DND-41 (cell line): ENCODE results near the gene ARPC1B.
A peak's percentile ranks its signal among the peaks of the same experiment; 100 is the strongest.

ENCODE experiments used
- ATAC-seq: fragments of 200-7000 bp; cut with Tn5 transposase; 3 replicates; pipeline ENCODE4 v1.9.1; 2021; ENCODE audit warnings: low read depth; ENCODE audit not compliant: insufficient read depth
- DNase-seq: peaks from one replicate; pipeline ENCODE4 v3.0.0-alpha.2; 2020
- H2AFZ ChIP-seq: 2 replicates; pipeline ENCODE4 v1.6.0; 2012; ENCODE audit warnings: low read depth, low read length
- H3K27ac ChIP-seq: 2 replicates; pipeline ENCODE4 v1.5.1; 2012; ENCODE audit warnings: low read length, inconsistent platforms
- H3K27me3 ChIP-seq: fragments of 200-600 bp; sonication (generic); 2 replicates; pipeline ENCODE4 v1.6.0; 2012; ENCODE audit warnings: low read length, mild to moderate bottlenecking, inconsistent platforms; ENCODE audit not compliant: insufficient read depth, poor library complexity
- H3K36me3 ChIP-seq: 2 replicates; pipeline ENCODE4 v1.5.1; 2012; ENCODE audit warnings: low read length, inconsistent platforms; ENCODE audit not compliant: insufficient read depth
- H3K4me1 ChIP-seq: 2 replicates; pipeline ENCODE4 v1.5.1; 2012; ENCODE audit warnings: mild to moderate bottlenecking, low read length; ENCODE audit not compliant: insufficient read depth
- H3K4me2 ChIP-seq: 2 replicates; pipeline ENCODE4 v1.6.0; 2012; ENCODE audit warnings: mild to moderate bottlenecking, moderate library complexity, low read length, inconsistent platforms; ENCODE audit not compliant: insufficient read depth
- H3K4me3 ChIP-seq, 2 experiments: fragments of 200-600 bp in 1 of 2; shearing (Covaris generic) in 1 of 2; 2 replicates each; pipeline ENCODE4 v1.5.1; 2012 to 2016; ENCODE audit warnings: inconsistent platforms in 2 of 2, low read length in 2 of 2, mild to moderate bottlenecking in 2 of 2, low read depth in 1 of 2, moderate library complexity in 1 of 2
- H3K79me2 ChIP-seq: 2 replicates; pipeline ENCODE4 v1.6.0; 2012; ENCODE audit warnings: low read length, inconsistent platforms; ENCODE audit not compliant: insufficient read depth
- H3K9ac ChIP-seq: 2 replicates; pipeline ENCODE4 v1.6.0; 2012; ENCODE audit warnings: low read depth, mild to moderate bottlenecking, inconsistent platforms, low read length, moderate library complexity
- H3K9me3 ChIP-seq: 2 replicates; pipeline ENCODE4 v1.5.1; 2012; ENCODE audit warnings: low read length, moderate library complexity, mild to moderate bottlenecking, inconsistent platforms; ENCODE audit not compliant: insufficient read depth, severe bottlenecking
- H4K20me1 ChIP-seq: 2 replicates; pipeline ENCODE4 v1.6.0; 2012; ENCODE audit warnings: low read length; ENCODE audit not compliant: insufficient read depth
- EZH2 ChIP-seq: IDR thresholded peaks from 3 replicates; pipeline ENCODE4 v1.6.1; 2012; ENCODE audit warnings: borderline replicate concordance, low read depth, mild to moderate bottlenecking, moderate library complexity, low read length, inconsistent platforms; ENCODE audit not compliant: severe bottlenecking
- TF ChIP-seq, protein P1 (sequence below): IDR thresholded peaks from 2 replicates; pipeline ENCODE4 v1.5.1; 2012; ENCODE audit warnings: borderline replicate concordance, low read length, moderate library complexity, mild to moderate bottlenecking; ENCODE audit not compliant: poor library complexity, severe bottlenecking; ENCODE audit errors: extremely low read depth

The ARPC1B gene

GRCh38 chr7:99437946-99438572, 63.5 kb downstream of the ARPC1B start:
- peaks cover 38% of the 10 kb centered on the region for H3K4me1 ChIP-seq
- peak overlapping the region; percentile 95 to 97 for H3K4me3 ChIP-seq
- peak; percentile 22 for ATAC-seq
- no peaks in the 10 kb centered on the region for H3K9me3 ChIP-seq
- TF ChIP-seq, protein P1, sequence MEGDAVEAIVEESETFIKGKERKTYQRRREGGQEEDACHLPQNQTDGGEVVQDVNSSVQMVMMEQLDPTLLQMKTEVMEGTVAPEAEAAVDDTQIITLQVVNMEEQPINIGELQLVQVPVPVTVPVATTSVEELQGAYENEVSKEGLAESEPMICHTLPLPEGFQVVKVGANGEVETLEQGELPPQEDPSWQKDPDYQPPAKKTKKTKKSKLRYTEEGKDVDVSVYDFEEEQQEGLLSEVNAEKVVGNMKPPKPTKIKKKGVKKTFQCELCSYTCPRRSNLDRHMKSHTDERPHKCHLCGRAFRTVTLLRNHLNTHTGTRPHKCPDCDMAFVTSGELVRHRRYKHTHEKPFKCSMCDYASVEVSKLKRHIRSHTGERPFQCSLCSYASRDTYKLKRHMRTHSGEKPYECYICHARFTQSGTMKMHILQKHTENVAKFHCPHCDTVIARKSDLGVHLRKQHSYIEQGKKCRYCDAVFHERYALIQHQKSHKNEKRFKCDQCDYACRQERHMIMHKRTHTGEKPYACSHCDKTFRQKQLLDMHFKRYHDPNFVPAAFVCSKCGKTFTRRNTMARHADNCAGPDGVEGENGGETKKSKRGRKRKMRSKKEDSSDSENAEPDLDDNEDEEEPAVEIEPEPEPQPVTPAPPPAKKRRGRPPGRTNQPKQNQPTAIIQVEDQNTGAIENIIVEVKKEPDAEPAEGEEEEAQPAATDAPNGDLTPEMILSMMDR, result no peak
- no peak for TF ChIP-seq EZH2
- peaks cover 16% of the 10 kb centered on the region for H4K20me1 ChIP-seq
- peaks cover 45% of the 10 kb centered on the region for H3K36me3 ChIP-seq
- H2AFZ ChIP-seq, result peak overlapping the region; percentile 97
- H3K9ac ChIP-seq, result peak overlapping the region; percentile 94
- no peak for DNase-seq
- peaks cover 69% of the 10 kb centered on the region for H3K79me2 ChIP-seq
- no peaks in the 10 kb centered on the region for H3K27me3 ChIP-seq
- peak overlapping the region; percentile 78 for H3K4me2 ChIP-seq
- peak overlapping the region; percentile 79 for H3K27ac ChIP-seq

DNA sequence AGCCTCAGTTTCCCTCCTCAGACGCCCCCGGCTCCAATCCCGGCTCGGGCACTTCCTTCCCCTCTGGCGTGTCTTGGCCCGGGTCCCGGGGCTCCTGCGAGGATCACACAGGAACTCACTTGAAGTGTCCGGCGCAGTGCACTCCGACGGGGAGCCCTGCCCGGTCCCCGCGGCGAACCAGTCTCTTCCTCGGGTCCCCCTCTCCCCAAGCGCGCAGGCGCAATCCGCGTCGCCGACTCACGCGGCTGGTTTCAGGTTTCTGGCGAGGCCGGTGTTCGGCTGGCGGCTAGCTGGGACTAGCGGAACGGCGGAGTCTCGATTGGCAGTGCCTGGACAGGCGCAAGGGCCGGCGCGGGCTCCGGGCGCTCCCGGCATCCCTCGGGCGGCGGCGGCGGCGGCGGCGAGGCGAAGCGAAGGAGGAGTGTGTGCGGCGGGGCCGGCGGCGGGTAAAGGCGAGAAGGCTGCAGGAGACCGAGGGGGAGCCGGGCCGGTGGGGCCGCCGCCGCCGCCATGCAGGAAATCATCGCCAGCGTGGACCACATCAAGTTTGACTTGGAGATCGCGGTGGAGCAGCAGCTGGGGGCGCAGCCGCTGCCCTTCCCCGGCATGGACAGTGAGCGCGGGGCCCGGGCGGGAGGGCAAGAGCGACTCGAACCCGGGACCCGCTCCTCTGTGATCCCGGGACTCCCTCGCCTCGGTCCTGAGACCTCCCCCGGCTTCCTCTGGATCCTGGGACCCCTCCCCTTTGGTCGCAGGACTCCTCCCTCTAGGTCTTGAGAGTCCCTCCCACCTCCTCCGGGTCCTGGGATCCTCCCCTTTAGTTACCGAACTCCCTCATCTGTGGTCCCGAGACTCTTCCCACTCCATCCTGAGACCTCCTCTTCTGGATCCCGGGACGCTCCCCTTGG, 64.3 kb downstream of the ARPC1B start, which contains the start of the genes CPSF4 and PTCD1:
Gene CPSF4 (plus strand): TSS at position 371 of the 908 bp plus-strand sequence. CDS start 140 bp downstream, at position 511.
Gene PTCD1 (minus strand): TSS at position 226 of the 908 bp plus-strand sequence. CDS start 3,556 bp downstream, outside the sequence.
- TF ChIP-seq, protein P1, result no peak
- TF ChIP-seq EZH2, result no peak
- H3K9ac ChIP-seq, result peak within 1 kb of the TSS; percentile 94
- H3K4me3 ChIP-seq, result peak within 1 kb of the TSS; percentile 95 to 97
- DNase-seq (peak; percentile 93), ATAC-seq (peak; percentile 89)
- peak within 1 kb of the TSS; percentile 78 for H3K4me2 ChIP-seq
- H3K27me3 ChIP-seq, result no peaks in the 10 kb centered on the region
- H4K20me1 ChIP-seq, result peaks cover 16% of the 10 kb centered on the region
- no peaks in the 10 kb centered on the region for H3K9me3 ChIP-seq
- peak within 1 kb of the TSS; percentile 80 for H3K27ac ChIP-seq
- peaks cover 47% of the 10 kb centered on the region for H3K36me3 ChIP-seq
- H3K79me2 ChIP-seq, result peaks cover 75% of the 10 kb centered on the region
- peaks cover 38% of the 10 kb centered on the region for H3K4me1 ChIP-seq
- peak within 1 kb of the TSS; percentile 97 for H2AFZ ChIP-seq

DNA sequence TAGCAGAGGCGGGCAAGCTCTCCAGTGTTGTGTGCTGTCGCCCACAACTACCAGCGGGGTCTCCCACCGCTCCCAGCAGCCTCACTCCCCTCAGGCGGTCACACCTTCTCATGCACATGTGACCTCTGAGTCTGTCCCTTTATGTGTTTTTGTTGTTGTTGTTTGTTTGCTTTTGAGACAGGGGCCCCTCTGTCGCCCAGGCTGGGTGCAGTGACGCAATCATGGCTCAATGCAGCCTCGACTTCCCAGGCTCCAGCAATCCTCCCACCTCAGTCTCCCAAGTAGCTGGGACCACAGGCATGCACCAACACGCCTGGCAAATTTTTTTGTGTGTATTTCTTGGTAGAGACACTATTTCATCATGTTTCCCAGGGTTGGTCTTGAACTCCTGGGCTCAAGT, 65.7 kb downstream of the ARPC1B start:
- peak overlapping the region; percentile 78 for H3K4me2 ChIP-seq
- peaks cover 16% of the 10 kb centered on the region for H4K20me1 ChIP-seq
- ATAC-seq, result no peak
- H3K27me3 ChIP-seq, result no peaks in the 10 kb centered on the region
- DNase-seq, result no peak
- H3K4me1 ChIP-seq, result peaks cover 38% of the 10 kb centered on the region
- H3K9me3 ChIP-seq, result no peaks in the 10 kb centered on the region
- peaks cover 48% of the 10 kb centered on the region for H3K36me3 ChIP-seq
- H3K79me2 ChIP-seq, result peaks cover 84% of the 10 kb centered on the region
- TF ChIP-seq, protein P1, result no peak
- TF ChIP-seq EZH2, result no peak
- no peak overlapping the region for H2AFZ ChIP-seq
- H3K4me3 ChIP-seq, result peak overlapping the region; percentile 95 to 97; a peak in 3 of 4 replicates
- H3K27ac ChIP-seq, result peak overlapping the region; percentile 80; the same call in 1 of the 2 replicates
- peak overlapping the region; percentile 94 for H3K9ac ChIP-seq
